SK-N-SH (cell line): ENCODE data around the gene TMEM256. TPM values are rescaled to one million over a fixed set of nuclear protein-coding genes. Genes with fewer than 3 reads are reported as not detected.
A peak's percentile ranks its signal among the peaks of the same experiment; 100 is the strongest.

ENCODE experiments used
- CTCF ChIA-PET: fragments of 300-600, 350-600 bp; formaldehyde crosslinking; extraction: SDS; loops from one replicate; lab custom pipeline; 2021; lab: Yijun Ruan, JAX
- POLR2A ChIA-PET: fragments of 350-600 bp; sonication (Branson Sonifier 250); formaldehyde crosslinking; extraction: SDS; loops from one replicate; lab custom pipeline; 2020; ENCODE audit warnings: antibody characterized with exemption, inconsistent platforms; lab: Yijun Ruan, JAX
- DNase-seq: peaks from one replicate; pipeline ENCODE4 v3.0.0; 2012
- H2AFZ ChIP-seq: fragments of 200-600 bp; sonication (generic); 2 replicates; pipeline ENCODE4 v1.8.1; 2016; ENCODE audit warnings: antibody characterized with exemption, mild to moderate bottlenecking, low read depth
- H3F3A ChIP-seq: fragments of 200-600 bp; sonication (generic); replicated peaks from 2 replicates; pipeline ENCODE3; 2016; ENCODE audit warnings: antibody characterized with exemption, mild to moderate bottlenecking; ENCODE audit not compliant: insufficient read depth
- H3K27ac ChIP-seq, 2 experiments: fragments of 200-500 bp in 1 of 2; fragments of 200-600 bp in 1 of 2; sonication (Bioruptor generic) in 1 of 2; sonication (generic), shearing (Covaris generic) in 1 of 2; 2 replicates each; pipeline versions ENCODE4 v1.5.1 to v1.6.1; 2014 to 2016; ENCODE audit warnings: low read depth in 2 of 2, inconsistent platforms in 1 of 2, low read length in 1 of 2, mild to moderate bottlenecking in 1 of 2, mixed read lengths in 1 of 2
- H3K27me3 ChIP-seq: fragments of 200-600 bp; sonication (generic), shearing (Covaris generic); 2 replicates; pipeline ENCODE4 v1.6.1; 2016; ENCODE audit warnings: mixed run types; ENCODE audit not compliant: insufficient read depth
- H3K36me3 ChIP-seq, 2 experiments: fragments of 200-500 bp in 1 of 2; fragments of 200-600 bp in 1 of 2; sonication (Bioruptor generic) in 1 of 2; sonication (generic) in 1 of 2; replicated peaks in 1 of 2; 2 replicates each; pipeline versions ENCODE3 to v1.5.1; 2014 to 2016; ENCODE audit warnings: low read length in 1 of 2, mild to moderate bottlenecking in 1 of 2; ENCODE audit not compliant: insufficient read depth in 2 of 2, control insufficient read depth in 1 of 2
- H3K4me1 ChIP-seq, 2 experiments: fragments of 200-500 bp in 1 of 2; fragments of 200-600 bp in 1 of 2; sonication (Bioruptor generic) in 1 of 2; sonication (generic), shearing (Covaris generic) in 1 of 2; 2 replicates each; pipeline versions ENCODE4 v1.5.1 to v1.6.1; 2014 to 2016; ENCODE audit warnings: low read depth in 1 of 2, low read length in 1 of 2, mixed run types in 1 of 2; ENCODE audit not compliant: insufficient read depth in 2 of 2, control insufficient read depth in 1 of 2
- H3K4me2 ChIP-seq: fragments of 200-600 bp; sonication (generic), shearing (Covaris generic); 2 replicates; pipeline ENCODE4 v1.6.1; 2017; ENCODE audit warnings: mixed run types
- H3K4me3 ChIP-seq, 2 experiments: fragments of 200-500 bp in 1 of 2; fragments of 200-600 bp in 1 of 2; sonication (Bioruptor generic) in 1 of 2; sonication (generic), shearing (Covaris generic) in 1 of 2; 2 replicates each; pipeline versions ENCODE4 v1.5.1 to v1.8.1; 2014 to 2016; ENCODE audit warnings: low read depth in 2 of 2, inconsistent platforms in 1 of 2, low read length in 1 of 2, mild to moderate bottlenecking in 1 of 2, mixed read lengths in 1 of 2, moderate library complexity in 1 of 2
- H3K79me2 ChIP-seq: fragments of 200-600 bp; sonication (generic); 2 replicates; pipeline ENCODE4 v1.8.1; 2017; ENCODE audit warnings: mild to moderate bottlenecking; ENCODE audit not compliant: insufficient read depth
- H3K9ac ChIP-seq: fragments of 200-600 bp; sonication (generic); 2 replicates; pipeline ENCODE4 v1.6.1; 2017; ENCODE audit warnings: mixed run types
- H3K9me2 ChIP-seq: fragments of 200-600 bp; sonication (generic); 2 replicates; pipeline ENCODE4 v1.6.1; 2017; ENCODE audit warnings: mixed run types
- H3K9me3 ChIP-seq: fragments of 200-600 bp; sonication (generic); 2 replicates; pipeline ENCODE4 v1.6.1; 2017; ENCODE audit warnings: mixed run types, mild to moderate bottlenecking, moderate library complexity
- H4K20me1 ChIP-seq: fragments of 200-600 bp; sonication (generic); 2 replicates; pipeline ENCODE4 v1.6.1; 2017; ENCODE audit warnings: mild to moderate bottlenecking, mixed run types; ENCODE audit not compliant: insufficient read depth
- FOSL2 ChIP-seq: IDR thresholded peaks from 2 replicates; pipeline ENCODE4 v1.4.0; 2012; ENCODE audit warnings: low read depth, mild to moderate bottlenecking, moderate library complexity, borderline replicate concordance
- FOXJ3 ChIP-seq: sonication (generic); formaldehyde crosslinking; IDR thresholded peaks from 2 replicates; pipeline ENCODE4 v1.5.1; 2020; ENCODE audit warnings: mild to moderate bottlenecking, missing genetic modification reagents
- MEF2A ChIP-seq: IDR thresholded peaks from 2 replicates; pipeline ENCODE4 v1.4.0; 2012; ENCODE audit warnings: low read depth, borderline replicate concordance
- NFIC ChIP-seq: IDR thresholded peaks from 2 replicates; pipeline ENCODE4 v1.4.0; 2012; ENCODE audit warnings: borderline replicate concordance
- NRF1 ChIP-seq: IDR thresholded peaks from 2 replicates; pipeline ENCODE4 v1.6.1; 2012; ENCODE audit warnings: low read depth, mild to moderate bottlenecking, low read length
- RAD21 ChIP-seq: IDR thresholded peaks from 2 replicates; pipeline ENCODE4 v1.6.1; 2012; ENCODE audit warnings: mild to moderate bottlenecking, low read length
- RFX5 ChIP-seq: IDR thresholded peaks from 2 replicates; pipeline ENCODE4 v1.6.1; 2012; ENCODE audit warnings: mild to moderate bottlenecking, improper control_type of control experiment, low read length
- RXRA ChIP-seq: IDR thresholded peaks from 2 replicates; pipeline ENCODE4 v1.4.0; 2012; ENCODE audit warnings: low read depth, mild to moderate bottlenecking, borderline replicate concordance
- SIN3A ChIP-seq: IDR thresholded peaks from 2 replicates; pipeline ENCODE4 v1.6.1; 2012; ENCODE audit warnings: low read depth, mild to moderate bottlenecking, low read length, moderate library complexity, borderline replicate concordance
- WGBS: methylation state at CpG from one replicate; pipeline ENCODE4 v1.1.6; 2017; ENCODE audit warnings: low lambda C conversion rate; 5-methylcytosine and 5-hydroxymethylcytosine counted together
- polyA plus RNA-seq, 3 experiments: library from polyadenylated mRNA; depleted of rRNA; stranded (reverse); fragments of >200 nt; gene quantifications; 2 replicates each; pipeline ENCODE4 v1.2.3, GENCODE V29; 2012
- TF ChIP-seq, protein P1 (sequence below): IDR thresholded peaks from 2 replicates; pipeline ENCODE4 v1.4.0; 2012; ENCODE audit warnings: low read depth, borderline replicate concordance
- TF ChIP-seq, protein P2 (sequence below): IDR thresholded peaks from 2 replicates; pipeline ENCODE4 v1.4.0; 2012; ENCODE audit warnings: low read depth, borderline replicate concordance

The TMEM256 gene
- polyA plus RNA-seq, 1 of the 3 experiments (the other 2 are of a cell fraction) = 213 TPM

DNA sequence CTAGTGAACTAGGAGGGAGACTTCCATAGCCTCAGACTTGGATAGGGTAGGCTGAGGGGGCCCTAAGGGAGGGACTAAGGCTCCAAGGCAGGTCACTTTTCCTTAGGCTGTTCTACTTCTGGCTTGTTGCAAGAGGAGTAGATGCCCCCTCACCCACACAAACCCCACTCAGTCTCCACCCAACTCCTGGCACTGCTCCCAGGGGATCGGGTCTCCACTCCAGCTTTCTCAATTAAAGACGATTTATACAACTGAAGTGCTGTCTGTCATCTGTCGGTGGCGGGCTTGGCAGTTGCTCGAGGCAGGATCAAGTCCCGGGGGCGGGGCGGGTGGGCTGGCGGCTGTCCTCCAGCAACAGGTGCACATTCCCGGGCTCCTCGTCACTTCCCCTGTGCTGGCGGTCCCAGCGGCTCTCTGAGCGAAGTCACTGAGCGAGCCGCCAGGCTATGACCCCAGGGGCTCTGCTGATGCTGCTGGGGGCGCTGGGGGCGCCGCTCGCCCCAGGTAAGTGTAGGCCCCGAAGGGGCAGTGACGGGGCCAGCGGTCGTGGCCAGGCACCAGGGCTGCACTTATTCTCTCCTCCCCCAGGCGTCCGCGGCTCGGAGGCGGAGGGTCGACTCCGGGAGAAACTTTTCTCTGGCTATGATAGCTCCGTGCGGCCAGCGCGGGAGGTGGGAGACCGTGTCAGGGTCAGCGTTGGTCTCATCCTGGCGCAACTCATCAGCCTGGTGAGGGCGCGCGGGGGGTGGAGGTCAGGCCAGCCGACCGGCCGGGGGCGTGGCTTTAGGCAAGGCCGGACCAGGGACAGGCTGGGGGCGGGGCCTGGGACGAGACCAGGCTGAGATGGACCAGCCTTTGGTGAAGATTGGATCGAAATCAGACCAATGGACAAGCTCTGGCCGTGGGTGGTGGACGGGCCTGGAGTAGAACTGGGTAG is 41.1 kb upstream of the TMEM256 start, which contains the start of gene CHRNB1:
TSS of gene CHRNB1 (plus strand) at position 380 of the 937 bp plus-strand sequence. CDS start at position 447, 67 bp downstream.
- Histone ChIP-seq H3F3A (peaks cover 18% of the 10 kb centered on the region), H4K20me1 (no peaks in the 10 kb centered on the region), H3K4me1 (peaks cover 7 to 17% of the 10 kb centered on the region in 2 experiments; a peak in 2 of 4 replicates), H3K36me3 (no peaks in the 10 kb centered on the region), H3K9ac (no peak within 1 kb of the TSS), H3K4me3 (peak within 1 kb of the TSS in 1 of 2 experiments; percentile 17; a peak in 1 of 4 replicates), H3K9me2 (no peaks in the 10 kb centered on the region), H3K9me3 (no peaks in the 10 kb centered on the region)
- WGBS = 40% methylated on average over 29 of the region's 51 CpGs
- no peak for TF ChIP-seq FOXJ3 (CRISPR knock-in tag)
- no peak for TF ChIP-seq NRF1
- TF ChIP-seq, protein P1, sequence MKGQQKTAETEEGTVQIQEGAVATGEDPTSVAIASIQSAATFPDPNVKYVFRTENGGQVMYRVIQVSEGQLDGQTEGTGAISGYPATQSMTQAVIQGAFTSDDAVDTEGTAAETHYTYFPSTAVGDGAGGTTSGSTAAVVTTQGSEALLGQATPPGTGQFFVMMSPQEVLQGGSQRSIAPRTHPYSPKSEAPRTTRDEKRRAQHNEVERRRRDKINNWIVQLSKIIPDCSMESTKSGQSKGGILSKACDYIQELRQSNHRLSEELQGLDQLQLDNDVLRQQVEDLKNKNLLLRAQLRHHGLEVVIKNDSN = no peak
- TF ChIP-seq NFIC = no peak
- TF ChIP-seq SIN3A = no peak
- TF ChIP-seq RAD21 = no peak
- TF ChIP-seq, all 33 proteins: peak for 0
- ChIA-PET POLR2A (interaction anchor here (0.6 to 1.4 kb wide), 4 partner anchors 10 to 175 kb away, joined by 3 to 6 read pairs (median 4); partner anchors contain the start of gene POLR2A), CTCF (interaction anchor here (0.9 to 2.7 kb wide), 10 partner anchors 8 to 116 kb away, joined by 3 to 14 read pairs (median 3); partner anchors contain the start of gene SPEM2)
- Histone ChIP-seq H3K79me2 (no peaks in the 10 kb centered on the region), H3K27me3 (no peaks in the 10 kb centered on the region), H3K27ac (peak within 1 kb of the TSS in 1 of 2 experiments; percentile 39; a peak in 1 of 4 replicates), H3K4me2 (no peak within 1 kb of the TSS; the same call in 1 of the 2 replicates), H2AFZ (no peak within 1 kb of the TSS)
- DNase-seq = peak; percentile 94

DNA sequence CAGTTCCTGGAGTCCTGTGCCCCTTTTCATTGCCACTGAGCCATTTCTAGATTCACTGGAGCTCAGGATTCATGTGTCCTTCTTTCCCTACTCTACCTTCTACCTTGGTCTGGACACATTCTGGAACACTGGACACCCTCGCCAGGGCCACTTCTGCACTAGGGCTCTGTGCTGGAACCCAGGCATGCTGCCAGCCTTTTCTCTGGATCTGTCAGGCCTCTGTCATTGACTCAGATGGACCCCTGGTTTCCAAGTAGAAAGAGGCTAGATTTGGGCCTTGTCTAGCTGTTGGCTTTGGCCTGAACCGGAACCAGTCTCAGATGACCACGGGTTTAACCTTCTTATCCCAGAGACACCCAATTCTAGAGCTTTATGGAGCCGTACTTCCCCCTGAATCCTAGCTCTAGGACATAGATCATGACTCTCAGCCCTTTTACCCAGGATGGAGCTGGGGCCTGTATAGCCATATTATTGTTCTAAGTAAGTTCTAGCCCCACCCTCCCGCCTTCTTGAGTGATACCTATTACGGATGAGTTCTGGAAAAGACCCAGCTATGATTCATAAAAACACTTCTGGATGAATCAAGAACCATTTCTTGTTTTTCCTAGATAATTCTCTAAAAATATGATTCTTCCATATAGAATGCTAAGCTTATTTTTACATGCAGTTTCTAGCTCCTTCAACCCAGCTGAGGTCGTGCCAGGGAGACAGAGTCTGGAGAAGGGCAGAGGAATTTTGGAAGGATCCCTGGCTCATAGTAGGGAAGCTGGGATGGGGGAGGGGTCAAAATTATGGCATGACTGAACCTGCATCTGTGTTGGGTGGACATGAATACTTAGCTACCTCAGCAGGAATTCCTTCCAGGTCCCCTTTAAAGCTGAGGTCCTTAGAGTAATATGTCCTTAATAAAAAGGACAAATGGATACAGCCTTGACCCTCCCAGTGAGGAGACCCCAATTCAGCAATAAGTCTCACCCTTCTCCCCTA is 39.9 kb upstream of the TMEM256 start:
- H2AFZ ChIP-seq = no peak overlapping the region
- H3K4me2 ChIP-seq = no peak overlapping the region
- no peak overlapping the region for H3K4me3 ChIP-seq
- H4K20me1 ChIP-seq = no peaks in the 10 kb centered on the region
- ChIA-PET CTCF (interaction anchor here (0.9 to 1.8 kb wide), 7 partner anchors 8 to 97 kb away, joined by 3 to 8 read pairs (median 3); partner anchors contain the start of genes SPEM2 and TMEM102), POLR2A (interaction anchor here (0.5 to 1.4 kb wide), 3 partner anchors 40 to 176 kb away, joined by 3 to 6 read pairs (median 3); partner anchors contain the start of genes POLR2A and SENP3)
- H3F3A ChIP-seq = peaks cover 18% of the 10 kb centered on the region
- no peak for DNase-seq
- no peaks in the 10 kb centered on the region for H3K9me3 ChIP-seq
- peaks cover 7 to 21% of the 10 kb centered on the region in 2 experiments; a peak in 2 of 4 replicates for H3K4me1 ChIP-seq
- no peaks in the 10 kb centered on the region for H3K79me2 ChIP-seq
- no peaks in the 10 kb centered on the region for H3K27me3 ChIP-seq
- WGBS = 69% methylated on average over 7 of the region's 7 CpGs
- no peaks in the 10 kb centered on the region for H3K9me2 ChIP-seq
- no peaks in the 10 kb centered on the region for H3K36me3 ChIP-seq
- no peak; the same call in 1 of the 2 replicates for TF ChIP-seq FOSL2
- TF ChIP-seq RAD21 = no peak
- TF ChIP-seq, protein P2, sequence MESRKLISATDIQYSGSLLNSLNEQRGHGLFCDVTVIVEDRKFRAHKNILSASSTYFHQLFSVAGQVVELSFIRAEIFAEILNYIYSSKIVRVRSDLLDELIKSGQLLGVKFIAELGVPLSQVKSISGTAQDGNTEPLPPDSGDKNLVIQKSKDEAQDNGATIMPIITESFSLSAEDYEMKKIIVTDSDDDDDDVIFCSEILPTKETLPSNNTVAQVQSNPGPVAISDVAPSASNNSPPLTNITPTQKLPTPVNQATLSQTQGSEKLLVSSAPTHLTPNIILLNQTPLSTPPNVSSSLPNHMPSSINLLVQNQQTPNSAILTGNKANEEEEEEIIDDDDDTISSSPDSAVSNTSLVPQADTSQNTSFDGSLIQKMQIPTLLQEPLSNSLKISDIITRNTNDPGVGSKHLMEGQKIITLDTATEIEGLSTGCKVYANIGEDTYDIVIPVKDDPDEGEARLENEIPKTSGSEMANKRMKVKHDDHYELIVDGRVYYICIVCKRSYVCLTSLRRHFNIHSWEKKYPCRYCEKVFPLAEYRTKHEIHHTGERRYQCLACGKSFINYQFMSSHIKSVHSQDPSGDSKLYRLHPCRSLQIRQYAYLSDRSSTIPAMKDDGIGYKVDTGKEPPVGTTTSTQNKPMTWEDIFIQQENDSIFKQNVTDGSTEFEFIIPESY = no peak
- TF ChIP-seq MEF2A = no peak
- TF ChIP-seq RXRA = no peak
- TF ChIP-seq RFX5 = no peak
- no peak overlapping the region for H3K27ac ChIP-seq
- H3K9ac ChIP-seq = no peak overlapping the region
